ENCODE measurements around the gene ETFBKMT.

ETFBKMT gene, protein sequence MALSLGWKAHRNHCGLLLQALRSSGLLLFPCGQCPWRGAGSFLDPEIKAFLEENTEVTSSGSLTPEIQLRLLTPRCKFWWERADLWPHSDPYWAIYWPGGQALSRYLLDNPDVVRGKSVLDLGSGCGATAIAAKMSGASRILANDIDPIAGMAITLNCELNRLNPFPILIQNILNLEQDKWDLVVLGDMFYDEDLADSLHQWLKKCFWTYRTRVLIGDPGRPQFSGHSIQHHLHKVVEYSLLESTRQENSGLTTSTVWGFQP

DNA sequence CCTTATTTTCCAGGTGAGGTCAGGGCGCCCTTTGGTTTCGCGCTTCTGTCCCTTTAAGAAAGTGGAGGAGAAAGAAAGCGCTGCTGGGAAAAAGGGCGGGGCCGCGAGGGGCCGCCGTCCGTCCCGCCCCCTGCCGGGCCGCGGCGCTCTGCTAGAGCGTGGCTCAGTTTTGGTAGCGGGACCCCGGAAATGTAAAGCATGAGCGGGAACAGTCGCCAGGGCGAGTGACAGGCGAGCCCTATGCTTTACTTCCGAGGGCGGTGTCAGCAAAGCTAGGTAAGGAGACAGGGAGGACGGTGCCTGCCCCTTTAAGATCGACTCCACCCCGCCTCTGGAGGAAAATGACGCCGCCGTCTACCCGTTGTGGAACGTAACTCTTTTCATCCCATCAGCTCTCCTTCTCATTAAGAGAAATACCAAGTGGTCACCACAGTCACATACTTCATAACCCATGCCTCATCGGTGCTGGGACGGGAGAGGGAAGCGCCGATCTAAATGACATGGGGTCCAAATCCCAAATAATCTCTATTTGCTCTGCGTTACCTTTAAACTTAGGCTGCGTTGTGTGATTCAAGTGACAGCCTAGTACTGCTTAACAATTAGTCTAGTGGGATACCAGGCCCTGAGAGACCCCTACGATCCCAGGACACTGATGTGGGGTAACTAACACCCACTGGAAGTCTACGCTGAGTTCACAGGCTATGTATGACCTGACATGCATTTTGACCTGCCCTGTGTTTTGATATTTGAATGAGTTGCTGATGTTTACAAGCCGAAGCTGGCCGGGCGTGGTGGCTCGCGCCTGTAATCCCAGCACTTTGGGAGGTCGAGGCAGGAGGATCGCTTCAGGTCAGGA, at the start of gene ETFBKMT:
Gene ETFBKMT (plus strand): TSS at position 602 of the 856 bp plus-strand sequence. CDS start 2,266 bp downstream, outside the sequence.
- in situ Hi-C loops (cut with MboI; ENCODE audit: low sequenced_read_pairs): loop anchor here (10.0 to 25.0 kb wide), 2 partner anchors 645 to 1028 kb away; partner anchors contain the start of gene DNM1L

DNA sequence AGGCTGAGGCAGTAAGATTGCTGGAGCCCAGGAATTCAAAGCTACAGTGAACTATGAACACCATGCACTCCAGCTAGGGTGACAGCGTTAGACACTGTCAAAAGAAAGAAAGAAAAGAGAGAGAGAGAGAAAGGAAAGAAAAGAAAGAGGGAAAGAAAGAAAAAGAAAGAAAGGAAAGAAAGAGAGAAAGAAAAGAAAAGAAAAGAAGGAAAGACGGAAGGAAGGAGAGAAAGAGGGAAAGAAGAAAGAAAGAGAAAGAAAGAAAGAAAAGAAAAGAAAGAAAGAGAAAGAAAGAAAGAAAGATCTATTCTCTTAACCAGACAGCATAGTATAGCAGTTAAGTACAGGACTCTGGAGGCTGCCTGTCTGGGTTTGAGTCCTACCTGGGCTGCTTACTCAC, 46.7 kb upstream of the ETFBKMT start:
- in situ Hi-C loops (cut with MboI; ENCODE audit: low sequenced_read_pairs): no loop called here

DNA sequence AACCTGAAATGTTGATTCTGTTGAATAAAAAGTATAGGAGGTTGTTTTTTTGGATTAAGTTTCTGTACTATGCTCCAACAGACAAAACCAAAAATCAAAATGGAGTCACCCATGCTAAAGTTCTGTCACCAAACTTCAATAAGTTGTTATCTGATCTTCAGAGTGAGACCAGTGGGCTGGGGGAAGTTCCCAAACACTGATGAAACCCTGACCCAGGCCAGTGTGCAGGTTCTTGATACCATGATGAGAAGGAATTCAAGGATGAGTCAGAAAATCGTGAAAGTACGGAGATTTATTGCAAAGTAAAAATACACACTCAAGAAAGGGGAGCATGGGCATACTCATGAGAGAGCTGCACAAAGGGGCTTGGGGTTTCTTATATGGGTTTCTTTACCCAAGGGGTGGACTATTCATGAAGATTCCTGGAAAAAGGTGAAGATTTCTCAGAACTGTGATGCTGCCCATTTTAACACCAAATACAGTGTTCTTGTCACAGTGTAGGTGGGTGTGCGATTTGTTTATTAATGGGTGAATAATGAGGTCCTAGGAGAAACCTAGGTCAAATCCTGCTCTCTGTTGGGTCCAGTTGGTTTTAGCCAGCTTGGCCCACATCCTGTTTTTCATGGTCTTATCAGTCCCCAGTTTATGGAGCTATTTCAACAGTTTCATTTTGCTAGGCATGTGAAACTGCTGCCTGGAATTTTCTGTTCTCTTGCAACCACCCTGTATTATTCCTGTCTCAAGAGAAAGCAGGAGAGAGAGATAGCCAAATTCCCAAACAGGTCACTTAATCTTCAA, 41.1 kb upstream of the ETFBKMT start:
- in situ Hi-C loops (cut with MboI; ENCODE audit: low sequenced_read_pairs): no loop called here

DNA sequence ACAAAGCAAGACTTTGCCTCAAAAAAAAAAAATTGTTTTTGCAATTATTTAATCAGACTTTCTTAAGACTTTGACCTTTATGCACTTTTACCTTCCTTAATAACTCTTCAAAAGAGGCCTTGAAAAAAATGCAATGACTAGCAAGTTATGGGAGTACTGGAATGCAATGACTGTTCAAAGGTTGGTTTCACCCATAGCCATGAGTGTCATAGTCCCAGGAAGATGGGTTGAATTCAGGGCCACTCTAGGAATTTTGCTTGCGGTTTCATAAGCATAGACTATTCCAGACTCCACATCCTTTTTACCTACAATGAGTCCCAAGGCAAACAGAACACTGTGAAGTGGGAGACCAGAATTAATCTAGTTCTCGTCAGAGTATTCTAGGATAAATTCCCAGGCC, 39.2 kb upstream of the ETFBKMT start:
- in situ Hi-C loops (cut with MboI; ENCODE audit: low sequenced_read_pairs): loop anchor here (10.0 kb wide), 1 partner anchor 216 kb away; no protein-coding TSS in a partner anchor

DNA sequence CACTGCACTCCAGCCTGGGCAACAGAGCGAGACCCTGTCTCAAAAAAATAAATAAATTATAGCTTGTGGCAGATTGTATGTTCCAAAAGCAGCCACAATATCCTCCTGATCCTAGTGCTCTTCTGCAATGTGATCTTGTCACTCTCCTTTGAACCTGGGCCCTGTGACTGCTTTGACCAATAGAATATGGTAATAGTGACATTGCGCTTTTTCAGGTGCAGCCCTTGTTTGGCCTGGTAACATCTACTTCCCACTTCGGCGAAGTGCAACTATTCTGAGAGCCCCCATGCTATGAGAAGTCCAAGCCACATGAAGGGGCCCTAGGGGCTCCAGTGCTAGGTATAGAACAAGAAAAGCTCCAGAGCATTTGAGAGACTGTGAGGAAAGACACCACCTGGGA, 37.5 kb upstream of the ETFBKMT start:
- in situ Hi-C loops (cut with MboI; ENCODE audit: low sequenced_read_pairs): loop anchor here (10.0 kb wide), 1 partner anchor 217 kb away; no protein-coding TSS in a partner anchor

DNA sequence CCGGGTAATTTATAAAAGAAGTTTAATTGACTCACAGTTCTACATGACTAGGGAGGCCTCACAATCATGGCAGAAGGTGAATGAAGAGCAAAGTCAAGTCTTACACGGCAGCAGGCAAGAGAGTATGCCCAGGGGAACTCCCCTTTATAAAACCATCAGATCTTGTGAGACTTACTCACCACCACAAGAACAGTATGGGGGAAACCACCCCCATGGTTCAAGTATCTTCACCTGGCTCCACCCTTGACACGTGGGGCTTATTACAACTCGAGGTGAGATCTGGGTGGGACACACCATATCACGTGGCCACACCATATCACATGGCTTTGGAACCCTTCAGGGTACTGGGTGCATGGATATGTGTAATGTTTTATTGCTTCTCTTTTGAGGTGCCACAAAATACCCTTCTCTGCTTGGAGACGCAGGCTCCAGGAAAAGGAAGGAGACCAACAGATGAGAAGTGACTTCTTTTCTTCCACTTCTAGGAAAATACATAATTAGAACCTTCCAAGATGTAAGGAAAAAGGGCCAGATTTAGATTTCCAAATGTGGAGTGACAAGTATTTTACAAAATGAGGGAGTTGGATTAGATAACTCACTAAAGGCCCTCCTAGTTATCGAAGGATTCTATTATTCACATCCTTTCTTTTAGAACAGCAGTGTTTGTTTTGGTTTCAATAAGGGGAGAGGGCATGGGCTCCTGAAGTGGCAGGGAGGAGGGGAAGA, 33.1 kb upstream of the ETFBKMT start:
- in situ Hi-C loops (cut with MboI; ENCODE audit: low sequenced_read_pairs): loop anchor here (10.0 kb wide), 1 partner anchor 222 kb away; no protein-coding TSS in a partner anchor

DNA sequence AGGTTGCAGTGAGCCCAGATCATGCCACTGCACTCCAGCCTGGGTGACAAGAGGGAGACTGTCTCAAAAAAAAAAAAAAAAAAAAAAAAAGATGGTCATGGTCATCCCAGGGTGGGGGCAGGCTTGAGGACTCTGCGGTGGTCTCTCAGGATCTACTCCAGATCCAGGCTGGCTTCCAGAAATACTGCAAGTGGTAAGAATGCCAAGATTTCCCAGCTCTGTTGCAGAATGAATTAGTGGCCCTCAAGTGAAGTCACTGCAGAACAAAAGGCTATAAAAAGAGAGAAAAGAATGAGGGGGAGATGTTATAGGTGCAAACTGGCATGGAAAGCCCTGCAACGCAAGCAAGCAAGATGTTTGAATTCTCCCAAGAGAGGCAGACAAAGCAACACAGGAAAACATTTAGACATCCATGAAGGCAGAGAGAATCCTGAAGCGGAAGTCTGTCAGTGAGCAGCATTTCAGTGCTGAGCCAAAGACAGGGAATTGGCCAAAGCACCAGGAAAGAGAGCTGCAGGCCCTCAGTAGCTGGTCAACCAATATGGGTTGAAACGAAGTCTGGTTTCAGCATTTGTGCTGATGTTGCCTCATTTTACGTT, 31.9 kb upstream of the ETFBKMT start:
- in situ Hi-C loops (cut with MboI; ENCODE audit: low sequenced_read_pairs): loop anchor here (10.0 kb wide), 1 partner anchor 223 kb away; no protein-coding TSS in a partner anchor

DNA sequence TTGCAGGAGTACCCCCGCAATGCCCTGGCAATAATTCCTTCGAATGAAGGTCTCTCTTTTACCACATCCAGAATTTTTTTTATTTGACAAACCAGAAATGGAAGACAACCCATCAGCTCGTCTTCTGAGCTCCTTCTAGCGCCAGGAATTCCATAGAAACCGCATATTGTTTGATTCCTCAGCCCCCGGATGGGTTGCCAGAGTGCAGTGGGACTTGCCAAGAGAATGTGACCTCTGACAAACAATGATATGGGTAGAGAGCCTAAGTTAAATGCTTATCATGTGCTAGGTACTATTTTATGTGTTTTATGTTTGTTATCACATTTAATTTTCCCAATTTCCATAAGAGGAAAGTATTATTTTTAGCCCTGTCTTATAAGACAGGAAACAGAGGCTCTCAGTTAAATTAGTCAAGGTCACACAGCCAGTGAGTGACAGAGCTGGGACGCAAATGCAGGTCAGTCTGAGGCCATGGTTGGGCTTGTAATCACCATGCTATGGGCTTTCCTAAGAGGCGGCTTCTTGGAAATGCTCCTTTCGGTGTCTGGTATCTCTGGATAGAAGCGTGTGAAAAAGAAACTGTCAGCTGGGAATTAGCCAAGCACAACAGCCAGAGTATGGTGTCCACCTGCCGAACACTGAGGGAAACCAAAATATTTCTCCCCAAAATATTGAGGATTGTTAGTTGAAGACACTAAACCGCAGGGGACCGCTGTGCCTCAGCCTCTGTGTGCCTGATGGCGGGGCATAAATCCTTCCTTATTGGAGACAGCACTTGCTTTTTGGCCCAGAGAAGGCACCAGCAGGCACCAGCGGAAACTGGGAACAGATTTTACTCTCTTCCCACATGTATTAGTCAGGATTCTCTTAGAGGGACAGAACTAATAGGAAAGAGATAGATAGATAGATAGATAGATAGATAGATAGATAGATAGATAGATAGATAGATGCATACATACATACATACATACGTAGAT, 29.4 kb upstream of the ETFBKMT start:
- in situ Hi-C loops (cut with MboI; ENCODE audit: low sequenced_read_pairs): loop anchor here (10.0 kb wide), 1 partner anchor 225 kb away; no protein-coding TSS in a partner anchor

DNA sequence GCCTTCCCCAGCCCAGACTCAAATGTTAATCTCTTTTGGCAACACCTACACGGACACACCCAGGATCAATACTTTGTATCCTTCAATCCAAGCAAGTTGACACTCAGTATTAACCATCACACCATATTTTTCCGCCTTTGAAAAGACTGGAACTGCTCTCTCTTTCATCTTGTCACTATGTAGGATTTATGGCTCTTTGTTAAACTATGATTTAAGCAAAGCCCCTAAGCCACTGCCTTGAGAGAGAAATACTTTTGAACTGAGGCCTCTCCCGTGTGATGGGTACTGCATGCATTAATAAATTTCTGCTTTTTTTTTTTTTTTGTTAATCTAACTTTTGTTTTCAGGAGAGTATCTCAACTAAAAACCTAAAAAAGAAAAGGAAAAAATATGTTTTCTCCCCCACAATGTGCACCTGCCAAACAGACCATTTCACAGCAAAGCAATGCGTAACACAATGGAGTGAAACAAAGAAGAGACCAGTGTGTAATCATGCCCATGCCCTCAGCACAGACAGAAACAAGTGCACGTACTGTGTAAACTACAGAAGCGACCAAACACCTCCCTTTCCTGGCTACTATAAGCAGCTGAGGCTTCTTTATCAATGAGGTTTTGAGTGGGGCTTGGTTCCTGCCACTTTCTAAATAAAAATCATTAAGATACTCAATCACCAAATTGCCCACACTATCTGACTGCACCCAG, 28.3 kb upstream of the ETFBKMT start:
- in situ Hi-C loops (cut with MboI; ENCODE audit: low sequenced_read_pairs): no loop called here

DNA sequence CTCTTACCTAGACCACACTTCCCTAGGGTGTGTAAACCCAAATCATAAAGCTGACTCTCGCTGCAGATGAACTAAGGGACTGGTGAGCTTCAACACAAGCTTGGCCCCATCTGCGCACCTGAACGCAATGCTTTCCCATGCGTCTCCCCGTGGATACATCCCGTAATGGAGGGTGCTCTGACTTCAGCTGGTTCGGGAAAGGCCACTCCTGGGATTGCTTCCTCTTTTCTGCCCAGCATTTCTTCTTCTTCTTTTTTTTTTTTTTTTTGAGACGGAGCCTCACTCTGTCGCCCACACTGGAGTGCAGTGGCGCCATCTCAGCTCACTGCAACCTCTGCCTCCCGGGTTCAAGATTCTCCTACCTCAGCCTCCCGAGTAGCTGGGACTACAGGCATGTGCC, 27.7 kb upstream of the ETFBKMT start:
- in situ Hi-C loops (cut with MboI; ENCODE audit: low sequenced_read_pairs): no loop called here

DNA sequence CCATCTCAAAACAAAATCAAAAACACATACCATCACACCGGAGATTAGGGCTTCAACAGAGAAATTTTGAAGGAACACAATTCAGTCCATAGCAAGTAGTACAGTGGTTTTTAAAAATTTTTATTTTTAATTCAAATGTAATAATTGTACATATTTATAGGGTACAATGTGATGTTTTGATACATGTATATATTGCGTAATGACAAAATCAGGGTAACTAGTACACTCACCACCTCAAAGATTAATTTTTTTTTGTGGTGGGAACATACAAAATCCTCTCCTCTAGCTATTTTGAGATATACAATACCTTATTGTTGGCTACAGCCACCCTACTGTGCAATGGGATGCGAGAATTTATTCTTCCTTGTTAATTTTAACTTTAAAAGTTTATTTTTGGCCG, 26.0 kb upstream of the ETFBKMT start:
- in situ Hi-C loops (cut with MboI; ENCODE audit: low sequenced_read_pairs): no loop called here

DNA sequence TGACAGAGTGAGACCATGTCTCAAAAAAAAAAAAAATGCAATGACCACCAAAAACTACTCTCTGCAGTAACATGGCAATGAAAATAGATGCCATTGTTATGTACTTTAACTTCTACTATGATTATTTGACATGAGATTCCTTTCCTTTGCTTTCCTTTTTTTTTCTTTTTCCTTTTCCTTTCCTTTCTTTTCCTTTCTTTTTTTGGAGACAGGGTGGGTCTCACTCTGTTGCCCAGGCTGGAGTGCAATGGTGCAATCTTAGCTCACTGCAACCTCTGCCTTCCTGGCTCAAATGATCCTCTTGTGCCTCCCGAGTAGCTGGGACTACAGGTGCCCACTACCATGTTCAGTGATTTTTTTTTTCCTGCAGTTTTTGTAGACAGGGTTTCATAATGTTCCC, 24.9 kb upstream of the ETFBKMT start:
- in situ Hi-C loops (cut with MboI; ENCODE audit: low sequenced_read_pairs): no loop called here

DNA sequence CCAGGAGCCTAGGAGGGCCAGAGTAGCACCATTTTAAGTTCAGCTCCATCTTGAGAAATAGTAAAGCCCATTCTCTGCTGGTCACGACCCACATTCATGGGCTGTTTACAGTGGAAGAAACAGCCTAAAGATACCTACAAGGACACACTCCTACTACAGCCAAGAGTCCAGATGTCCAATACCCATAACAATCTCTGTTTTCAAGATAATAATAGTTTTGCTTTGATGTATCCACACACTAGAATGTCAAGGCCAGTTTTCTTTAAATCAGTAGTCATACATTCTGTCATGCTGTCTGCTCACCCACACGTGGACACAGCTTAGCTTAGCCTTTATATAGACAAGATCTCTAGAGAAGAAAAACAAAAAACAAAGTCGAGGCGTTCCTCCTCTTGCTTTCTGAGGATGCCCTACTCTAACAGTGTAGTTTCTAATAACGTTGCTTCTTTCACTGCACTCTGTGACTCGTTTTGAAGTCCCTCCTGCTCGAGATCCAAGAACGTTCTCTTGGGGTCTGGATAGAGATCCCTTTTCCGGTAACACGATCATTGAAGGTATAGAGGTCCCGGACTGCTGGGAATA, 17.9 kb upstream of the ETFBKMT start:
- in situ Hi-C loops (cut with MboI; ENCODE audit: low sequenced_read_pairs): no loop called here

DNA sequence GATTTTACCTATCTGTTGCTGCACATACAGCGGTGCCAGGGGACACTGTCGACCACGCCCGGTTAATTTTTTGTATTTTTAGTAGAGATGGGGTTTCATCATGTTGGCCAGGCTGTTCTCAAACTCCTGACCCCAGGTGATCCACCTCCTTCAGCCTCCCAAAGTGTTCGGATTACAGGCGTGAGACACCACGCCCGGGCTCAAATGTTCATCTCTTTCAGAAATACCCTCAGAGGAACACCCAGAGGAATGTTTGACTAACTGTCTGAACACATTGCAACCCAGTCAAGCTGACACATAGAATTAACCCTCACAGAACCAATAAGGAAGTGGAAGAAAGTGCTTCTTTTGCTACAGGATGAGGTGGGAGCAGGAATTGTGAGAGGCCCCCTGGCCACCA, 15.0 kb upstream of the ETFBKMT start:
- in situ Hi-C loops (cut with MboI; ENCODE audit: low sequenced_read_pairs): no loop called here

DNA sequence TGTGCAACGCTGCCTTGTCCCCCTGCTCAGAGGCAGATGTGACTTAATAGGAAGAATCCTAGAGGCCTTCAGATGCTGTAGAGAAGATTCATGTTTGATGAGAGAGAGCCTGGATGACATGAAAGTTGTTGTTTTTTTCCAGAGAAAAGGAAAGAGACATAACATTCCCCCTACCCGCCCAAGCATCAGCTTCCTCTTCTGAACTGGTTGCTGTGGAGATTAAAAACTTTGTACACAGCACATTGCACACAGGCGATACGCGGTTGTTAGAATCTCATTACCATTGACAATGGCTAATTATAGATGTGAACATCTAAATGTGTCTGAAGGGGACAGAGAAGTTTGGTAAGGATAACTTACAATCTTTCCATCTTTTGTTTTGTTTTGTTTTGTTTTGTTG, 13.6 kb upstream of the ETFBKMT start:
- in situ Hi-C loops (cut with MboI; ENCODE audit: low sequenced_read_pairs): no loop called here

DNA sequence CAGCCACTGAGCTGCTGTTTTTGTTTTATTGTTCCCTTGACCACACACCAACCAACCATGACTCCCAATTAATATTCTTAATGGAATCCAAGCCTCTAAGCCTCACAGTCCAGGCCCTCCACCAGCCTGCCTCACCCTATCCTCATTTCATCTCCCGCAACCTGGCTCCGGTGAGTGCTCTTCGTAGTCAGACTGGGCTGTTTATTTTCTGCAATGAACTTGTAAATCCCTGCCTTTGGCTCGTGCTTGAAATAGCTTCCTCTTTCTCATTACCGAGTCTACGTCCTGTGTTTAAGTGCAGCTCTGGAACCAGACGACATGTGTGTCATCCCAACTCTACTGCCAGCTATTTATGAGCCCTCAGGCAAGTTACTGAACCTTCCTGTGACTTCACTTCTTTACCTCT, 12.4 kb upstream of the ETFBKMT start:
- in situ Hi-C loops (cut with MboI; ENCODE audit: low sequenced_read_pairs): no loop called here

DNA sequence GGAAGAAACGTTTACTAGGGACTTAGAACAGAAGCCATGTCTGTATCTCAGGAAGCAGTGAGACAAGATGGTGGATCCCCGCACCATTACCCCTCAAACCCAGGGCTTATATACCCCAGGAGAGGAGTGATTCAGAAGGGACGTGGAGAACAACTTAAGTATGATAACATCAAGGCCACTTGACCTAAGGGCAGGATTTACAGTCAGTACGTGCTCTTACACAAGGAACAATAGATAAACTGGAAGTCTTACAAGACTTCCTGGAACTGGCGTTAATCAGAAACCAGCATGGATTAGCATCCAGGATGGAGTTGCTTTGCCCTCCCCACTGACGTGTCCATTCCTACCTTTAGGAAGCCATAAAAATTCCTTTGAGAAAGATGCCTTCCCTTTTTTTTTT, 8.6 kb upstream of the ETFBKMT start:
- in situ Hi-C loops (cut with MboI; ENCODE audit: low sequenced_read_pairs): loop anchor here (10.0 to 25.0 kb wide), 2 partner anchors 654 to 1036 kb away; partner anchors contain the start of gene DNM1L

Data from HL-60/S4 treated with phorbol 12-myristate 13-acetate at 8.2 ng/mL for 4 days and 3 days (cell line).